ENCODE data around the gene SNRNP70.
"Not testable (repeated sequence)": the region's sequence is repeated elsewhere in the genome, so short reads cannot be mapped to it uniquely, and the experiment has no call there.

Gene SNRNP70

GRCh38 chr19:49064768-49065611 is 20.3 kb upstream of the SNRNP70 start, which contains the start of gene NTF4:
Gene NTF4 (minus strand): TSS chr19:49064818. CDS start chr19:49061997, 2,821 bp downstream.
- peak; percentile 79 for DNase-seq (ENCODE audit: low spot score)

GRCh38 chr19:49065905-49066512 is 19.2 kb upstream of the SNRNP70 start:
- DNase-seq (ENCODE audit: low spot score), result no peak

GRCh38 chr19:49067554-49067953 is 17.7 kb upstream of the SNRNP70 start:
- DNase-seq (ENCODE audit: low spot score), result no peak

GRCh38 chr19:49069026-49069425 is 16.2 kb upstream of the SNRNP70 start:
- no peak for DNase-seq (ENCODE audit: low spot score)

GRCh38 chr19:49070416-49070815 is 14.8 kb upstream of the SNRNP70 start:
- DNase-seq (ENCODE audit: low spot score), result no peak

- DNase-seq (ENCODE audit: low spot score), result no peak
Observed at GRCh38 chr19:49071860-49072547, 13.2 kb upstream of the SNRNP70 start.

GRCh38 chr19:49073514-49074378 is 11.5 kb upstream of the SNRNP70 start:
- DNase-seq (ENCODE audit: low spot score), result peak; percentile 81

- not testable (repeated sequence) for DNase-seq (ENCODE audit: low spot score)
Observed at GRCh38 chr19:49074869-49075268, 10.4 kb upstream of the SNRNP70 start.

GRCh38 chr19:49080392-49080791 is 4.9 kb upstream of the SNRNP70 start:
- no peak for DNase-seq (ENCODE audit: low spot score)

GRCh38 chr19:49081273-49081672 is 4.0 kb upstream of the SNRNP70 start:
- no peak for DNase-seq (ENCODE audit: low spot score)

GRCh38 chr19:49084206-49085019 is 838 bp upstream of the SNRNP70 start:
- DNase-seq (ENCODE audit: low spot score), result no peak

- DNase-seq (ENCODE audit: low spot score), result no peak
Observed at GRCh38 chr19:49085868-49086232, 599 bp downstream of the SNRNP70 start.

GRCh38 chr19:49086296-49086695 is 1.0 kb downstream of the SNRNP70 start:
- DNase-seq (ENCODE audit: low spot score), result no peak

- no peak for DNase-seq (ENCODE audit: low spot score)
Observed at GRCh38 chr19:49091391-49092038, 6.3 kb downstream of the SNRNP70 start.

- DNase-seq (ENCODE audit: low spot score), result no peak
Observed at GRCh38 chr19:49092686-49093085, 7.4 kb downstream of the SNRNP70 start.

- no peak for DNase-seq (ENCODE audit: low spot score)
Observed at GRCh38 chr19:49094505-49095482, 9.5 kb downstream of the SNRNP70 start.

- peak; percentile 79 for DNase-seq (ENCODE audit: low spot score)
Observed at GRCh38 chr19:49097453-49098288, 12.4 kb downstream of the SNRNP70 start.

- no peak for DNase-seq (ENCODE audit: low spot score)
Observed at GRCh38 chr19:49098795-49099194, 13.5 kb downstream of the SNRNP70 start.

Measured in HuH-7.5 (cell line).